Measurements from ENCODE around the gene STAG2.
"Not testable (repeated sequence)": the region's sequence is repeated elsewhere in the genome, so short reads cannot be mapped to it uniquely, and the experiment has no call there.

The STAG2 gene

DNA sequence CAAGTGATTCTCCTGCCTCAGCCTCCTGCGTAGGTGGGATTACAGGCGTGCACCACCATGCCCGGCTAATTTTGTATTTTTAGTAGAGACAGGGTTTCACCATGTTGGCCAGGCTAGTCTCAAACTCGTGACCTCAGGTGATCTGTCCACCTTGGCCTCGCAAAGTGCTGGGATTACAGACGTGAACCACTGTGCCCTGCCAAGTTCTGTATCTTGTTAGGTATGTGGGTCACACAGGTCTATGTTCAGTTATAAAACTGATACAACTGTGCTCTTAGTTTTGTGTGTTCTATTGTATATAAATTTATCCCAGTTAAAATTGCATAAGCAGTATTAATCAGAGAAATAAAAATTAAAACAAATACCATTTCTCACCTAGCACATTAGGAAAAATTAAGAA is 122.9 kb downstream of the STAG2 start:
- DNase-seq = not testable (repeated sequence)

DNA sequence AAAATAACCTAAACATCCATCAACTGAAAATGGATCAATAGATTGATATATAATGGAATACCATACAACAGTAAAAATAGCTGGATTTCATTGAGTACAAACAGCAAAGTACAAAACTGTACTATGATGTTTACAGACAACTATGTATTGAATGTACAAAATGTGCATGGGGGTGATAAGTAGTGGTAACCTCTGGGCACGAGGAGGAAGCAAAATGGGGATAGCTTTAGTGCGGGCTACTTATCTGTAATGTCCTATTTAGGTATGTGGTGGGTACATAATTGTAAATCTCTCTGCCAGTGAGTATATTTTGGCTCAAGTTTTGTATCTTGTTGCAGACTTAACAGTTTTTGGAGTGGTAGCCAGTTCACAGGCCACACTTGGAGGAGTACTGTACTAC is 123.6 kb downstream of the STAG2 start:
- DNase-seq = no peak

- DNase-seq = no peak
These were observed 124.9 kb downstream of the STAG2 start for GRCh38 chrX:124086411-124086810.

GRCh38 chrX:124087000-124087746 is 125.7 kb downstream of the STAG2 start:
- DNase-seq = no peak

GRCh38 chrX:124093222-124093621 is 131.7 kb downstream of the STAG2 start:
- DNase-seq = no peak

DNA sequence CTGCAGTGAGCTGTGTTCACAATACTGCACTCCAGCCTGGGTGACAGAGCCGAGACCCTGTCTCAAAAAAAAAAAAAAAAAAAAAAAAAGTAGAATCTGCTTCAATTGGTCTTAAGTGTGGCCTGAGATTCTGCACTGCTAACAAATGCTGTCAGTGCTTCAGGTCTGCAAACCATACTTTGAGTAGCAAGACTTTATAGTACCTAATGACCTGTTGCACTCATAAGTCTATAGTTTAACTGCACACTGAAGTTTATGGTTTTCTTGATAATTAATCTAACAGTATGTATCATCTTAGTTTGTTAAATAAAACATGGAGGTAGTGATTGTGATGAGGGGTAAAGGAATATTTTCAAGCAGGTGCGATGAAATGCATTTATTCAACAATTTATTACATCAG is 135.6 kb downstream of the STAG2 start:
- no peak for DNase-seq

GRCh38 chrX:124098089-124098488 is 136.6 kb downstream of the STAG2 start:
- no peak for DNase-seq

DNA sequence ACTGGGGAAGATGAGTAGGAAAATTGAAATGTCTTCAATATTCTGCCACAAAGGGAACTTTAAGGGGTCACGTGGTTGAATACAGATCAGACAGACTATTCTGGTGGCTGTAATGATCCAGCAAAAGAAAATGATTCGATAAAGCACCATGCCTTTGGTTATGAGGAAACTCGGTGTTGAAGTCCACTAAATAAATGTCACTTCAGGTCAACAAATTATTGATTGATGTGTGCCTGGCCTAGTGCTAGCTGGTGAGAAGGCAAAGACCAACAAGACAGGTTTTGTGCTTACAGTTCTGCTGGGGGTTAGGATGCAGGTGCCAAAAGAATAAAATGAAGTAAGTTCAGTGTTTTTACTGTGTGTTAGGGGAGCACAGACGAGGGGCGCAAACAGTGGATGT is 142.5 kb downstream of the STAG2 start:
- DNase-seq = no peak

GRCh38 chrX:124104512-124104911 is 143.0 kb downstream of the STAG2 start:
- not testable (repeated sequence) for DNase-seq

- no peak for DNase-seq
These were observed 152.4 kb downstream of the STAG2 start for GRCh38 chrX:124113621-124114600.

GRCh38 chrX:124117325-124117724 is 155.8 kb downstream of the STAG2 start:
- DNase-seq = no peak

DNA sequence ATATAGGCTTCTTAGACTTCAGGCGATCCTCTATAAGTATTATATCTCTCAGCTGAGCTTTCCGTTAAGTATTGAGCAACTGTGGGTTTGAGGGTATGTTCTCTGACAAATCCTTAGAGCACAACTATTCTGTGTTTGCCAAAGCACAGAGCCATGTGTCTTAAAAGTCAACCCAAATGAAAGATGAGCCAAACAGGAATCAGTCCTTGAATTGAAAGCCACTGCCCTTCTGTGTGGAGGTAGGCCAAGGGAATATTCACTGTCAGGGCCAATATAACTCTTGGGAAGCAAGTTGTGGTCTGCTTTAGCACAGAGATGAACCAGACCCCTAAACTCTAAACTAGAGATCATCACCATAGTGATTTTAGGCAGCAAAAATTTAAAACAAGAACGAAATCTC is 164.0 kb downstream of the STAG2 start:
- DNase-seq = no peak

DNA sequence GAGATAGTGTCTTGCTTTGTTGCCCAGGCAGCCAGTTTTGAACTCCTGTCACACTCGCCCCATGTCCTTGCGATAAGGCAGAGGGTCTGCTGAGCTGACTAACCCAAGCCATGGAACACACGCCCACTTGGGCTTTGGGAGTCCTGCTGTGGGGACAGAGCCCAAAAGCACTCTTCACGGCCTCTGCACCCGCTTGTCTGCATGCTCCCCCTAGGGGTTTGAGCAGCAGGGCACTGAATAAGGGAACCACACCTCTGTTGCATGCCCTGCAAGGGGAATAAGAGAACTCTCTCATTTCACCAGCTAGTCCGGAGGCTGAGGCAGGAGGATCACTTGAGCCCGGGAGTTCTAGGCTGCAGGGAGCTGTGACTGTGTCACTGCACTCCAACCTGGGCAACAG is 166.0 kb downstream of the STAG2 start:
- no peak for DNase-seq

- DNase-seq = not testable (repeated sequence)
These were observed 170.9 kb downstream of the STAG2 start for GRCh38 chrX:124132437-124132836.

DNA sequence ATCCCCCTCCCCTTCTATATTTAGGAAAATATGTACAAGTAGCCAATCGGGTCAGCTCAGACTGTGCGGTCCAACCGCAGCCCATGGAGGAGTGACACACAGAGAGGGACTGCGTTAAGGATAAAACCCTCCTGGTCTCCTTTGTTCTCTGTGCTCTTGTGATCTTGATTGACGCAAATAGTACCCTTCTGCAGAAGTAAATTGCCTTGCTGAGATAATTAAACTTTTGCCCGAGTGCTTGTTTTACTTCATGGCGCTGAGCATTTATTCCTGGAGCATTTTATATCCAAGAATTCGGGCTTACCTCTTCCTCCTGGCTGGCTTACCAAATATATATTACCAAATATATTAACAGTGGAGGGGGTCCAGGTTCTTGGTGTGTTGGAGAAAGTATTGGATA is 184.2 kb downstream of the STAG2 start:
- DNase-seq = no peak

DNA sequence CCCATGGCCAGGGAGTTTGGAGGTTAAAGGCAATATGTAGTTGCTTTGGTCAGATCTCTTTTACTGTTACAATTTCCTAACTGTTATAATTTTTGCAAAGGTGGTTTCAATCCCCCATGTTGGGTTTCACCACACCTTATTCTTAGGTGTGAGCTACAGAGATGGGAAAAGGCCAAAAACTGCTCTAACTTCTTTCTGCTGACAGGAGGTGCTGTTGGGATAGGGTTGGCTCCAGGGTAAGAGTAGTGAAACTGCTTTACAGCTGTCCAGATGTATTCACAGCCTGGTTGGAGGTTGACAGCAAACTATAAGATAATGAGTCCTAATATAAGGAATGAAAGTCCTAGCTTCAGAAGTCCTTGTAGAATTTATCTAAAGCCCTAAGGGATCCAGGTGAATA is 189.7 kb downstream of the STAG2 start:
- no peak for DNase-seq
